ENCODE data around the gene WDR93. TPM values are rescaled to one million over a fixed set of nuclear protein-coding genes. Genes with fewer than 3 reads are reported as not detected.

The WDR93 gene
- total RNA-seq, 4 donors from 2014 or later: 0.13 to 0.42 (median 0.17) TPM; not detected in 1

DNA sequence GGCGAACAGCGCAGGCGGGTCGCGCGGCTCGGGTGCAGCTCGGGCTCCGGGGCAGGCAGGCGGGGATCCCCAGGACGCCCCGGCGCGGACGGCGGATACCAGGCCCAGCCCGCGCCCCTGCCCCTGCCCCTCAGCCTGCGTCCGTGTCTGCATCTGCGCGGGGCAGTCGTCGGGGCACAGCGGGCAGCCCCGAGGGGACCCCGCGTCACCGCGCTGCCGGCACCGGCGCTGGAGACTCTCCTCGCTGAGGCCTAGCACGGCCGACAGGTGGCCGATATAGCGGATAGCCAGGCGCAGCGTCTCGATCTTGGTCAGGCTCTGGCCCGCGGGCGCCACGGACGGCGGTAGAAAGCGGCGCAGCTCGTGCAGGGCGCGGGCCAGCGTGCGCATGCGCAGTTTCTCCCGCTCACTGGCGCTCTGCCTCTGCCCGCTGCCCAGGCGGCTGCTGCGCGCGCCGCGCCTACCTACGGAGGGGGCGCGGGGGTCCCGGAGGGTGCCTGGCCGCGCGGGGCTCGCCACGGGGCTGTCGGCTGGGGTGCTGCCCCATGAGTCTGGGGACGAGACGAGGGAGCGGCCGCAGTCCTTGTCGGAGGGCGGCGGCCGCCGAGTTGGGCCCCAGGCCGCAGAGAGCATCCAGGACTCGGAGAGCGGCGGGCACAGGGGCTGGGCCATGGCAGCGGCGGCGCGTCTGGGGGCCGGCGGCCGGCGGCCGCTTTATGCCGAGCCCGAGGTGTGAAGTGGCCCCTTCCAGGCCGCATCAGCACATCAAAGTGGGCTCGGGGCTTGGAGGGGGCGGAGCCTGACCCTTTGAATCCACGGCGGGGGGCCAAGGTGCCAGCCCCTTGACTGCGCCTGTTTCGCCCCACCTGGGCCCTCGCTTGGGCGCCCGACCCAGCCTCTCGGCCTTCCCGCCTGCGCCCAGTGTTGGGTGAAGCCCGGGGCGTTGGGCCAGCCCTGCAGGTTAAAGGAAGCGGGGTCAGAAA is 60.2 kb downstream of the WDR93 start, which contains the start of gene MESP1:
Gene MESP1 (minus strand): TSS at position 690 of the 983 bp plus-strand sequence. CDS start 18 bp downstream, at position 672.
- H3K36me3 ChIP-seq: no peaks in the 10 kb centered on the region
- H3K27ac ChIP-seq (replicated peaks in 1 of 4): peak within 1 kb of the TSS; percentile 73 to 77 (median 74)
- no peak for TF ChIP-seq EP300 (IDR thresholded peaks at IDR 0.05)
- TF ChIP-seq, protein P1, sequence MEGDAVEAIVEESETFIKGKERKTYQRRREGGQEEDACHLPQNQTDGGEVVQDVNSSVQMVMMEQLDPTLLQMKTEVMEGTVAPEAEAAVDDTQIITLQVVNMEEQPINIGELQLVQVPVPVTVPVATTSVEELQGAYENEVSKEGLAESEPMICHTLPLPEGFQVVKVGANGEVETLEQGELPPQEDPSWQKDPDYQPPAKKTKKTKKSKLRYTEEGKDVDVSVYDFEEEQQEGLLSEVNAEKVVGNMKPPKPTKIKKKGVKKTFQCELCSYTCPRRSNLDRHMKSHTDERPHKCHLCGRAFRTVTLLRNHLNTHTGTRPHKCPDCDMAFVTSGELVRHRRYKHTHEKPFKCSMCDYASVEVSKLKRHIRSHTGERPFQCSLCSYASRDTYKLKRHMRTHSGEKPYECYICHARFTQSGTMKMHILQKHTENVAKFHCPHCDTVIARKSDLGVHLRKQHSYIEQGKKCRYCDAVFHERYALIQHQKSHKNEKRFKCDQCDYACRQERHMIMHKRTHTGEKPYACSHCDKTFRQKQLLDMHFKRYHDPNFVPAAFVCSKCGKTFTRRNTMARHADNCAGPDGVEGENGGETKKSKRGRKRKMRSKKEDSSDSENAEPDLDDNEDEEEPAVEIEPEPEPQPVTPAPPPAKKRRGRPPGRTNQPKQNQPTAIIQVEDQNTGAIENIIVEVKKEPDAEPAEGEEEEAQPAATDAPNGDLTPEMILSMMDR (IDR thresholded peaks at IDR 0.05): peak; percentile 58 to 90 (median 67)
- peak; percentile 82 to 84 for TF ChIP-seq POLR2AphosphoS5 (IDR thresholded peaks at IDR 0.05)
- DNase-seq (ENCODE audit: extremely low spot score): peak; percentile 95
- 100% methylated on average over 1 of the region's 114 CpGs for WGBS
- peak within 1 kb of the TSS; percentile 61 to 88 (median 64) for H3K4me3 ChIP-seq
- peaks cover 15 to 18% (median 17%) of the 10 kb centered on the region in 4 donors for H3K4me1 ChIP-seq
- H3K27me3 ChIP-seq: peaks cover 0 to 14% (median 0%) of the 10 kb centered on the region in 4 donors
- intact Hi-C loops (cut with DNase I): loop anchor here (2.0 to 5.0 kb wide), 2 partner anchors 104 to 321 kb away; no protein-coding TSS in a partner anchor
- H3K9me3 ChIP-seq: no peaks in the 10 kb centered on the region

DNA sequence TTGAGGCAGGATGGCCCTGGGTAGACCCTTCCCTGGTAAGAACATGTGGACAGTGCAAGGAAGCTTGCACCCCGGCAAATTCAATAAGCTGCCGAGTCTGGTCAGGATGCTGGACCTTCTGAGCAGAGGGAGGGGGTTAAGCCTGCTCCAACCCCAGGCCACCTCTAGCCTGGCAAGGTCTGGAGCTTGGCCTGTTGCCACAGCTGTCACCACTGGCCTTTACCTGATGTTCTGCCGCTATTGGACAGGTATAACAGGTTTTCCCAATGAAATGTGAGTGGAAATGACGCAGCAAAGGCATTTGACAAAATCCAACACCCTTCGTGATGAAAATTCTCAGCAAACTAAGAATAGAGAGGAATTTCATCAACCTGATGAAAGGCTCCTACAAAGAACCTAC is 61.1 kb downstream of the WDR93 start:
- H3K36me3 ChIP-seq: no peaks in the 10 kb centered on the region
- 90% methylated on average over 4 of the region's 5 CpGs for whole genome bisulfite sequencing
- peaks cover 15 to 18% (median 17%) of the 10 kb centered on the region in 4 donors for H3K4me1 ChIP-seq
- intact Hi-C loops (cut with DNase I): loop anchor here (2.0 to 5.0 kb wide), 2 partner anchors 105 to 321 kb away; no protein-coding TSS in a partner anchor
- H3K27ac ChIP-seq (replicated peaks in 1 of 4): no peak overlapping the region
- peak overlapping the region in 1 of 4 donors; percentile 64 for H3K4me3 ChIP-seq
- peaks cover 0 to 5% (median 0%) of the 10 kb centered on the region in 4 donors for H3K27me3 ChIP-seq
- no peak for DNase-seq (ENCODE audit: extremely low spot score)
- H3K9me3 ChIP-seq: no peaks in the 10 kb centered on the region
- TF ChIP-seq EP300 (IDR thresholded peaks at IDR 0.05) (no peak), POLR2A (IDR thresholded peaks at IDR 0.05; ENCODE audit: low read depth) (no peak), POLR2AphosphoS5 (IDR thresholded peaks at IDR 0.05) (no peak)
- TF ChIP-seq, protein P1 (IDR thresholded peaks at IDR 0.05): no peak

DNA sequence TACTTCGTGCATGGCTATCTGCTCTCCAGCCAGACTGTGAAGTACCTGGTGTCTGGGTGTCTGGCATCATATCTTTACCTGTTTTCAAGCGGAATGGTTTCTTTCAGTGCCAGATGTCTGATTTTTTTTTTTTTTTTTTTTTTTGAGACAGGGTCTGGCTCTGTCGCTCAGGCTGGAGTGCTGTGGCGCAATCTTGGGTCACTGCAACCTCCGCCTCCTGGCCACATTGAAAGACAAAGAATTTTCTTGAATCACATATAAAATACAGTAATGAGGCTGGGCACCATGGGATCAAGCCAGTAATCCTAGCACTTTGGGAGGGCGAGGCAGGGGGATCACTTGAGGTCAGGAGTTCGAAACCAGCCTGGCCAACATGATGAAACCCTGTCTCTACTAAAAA is 63.2 kb downstream of the WDR93 start:
- no peak for DNase-seq (ENCODE audit: extremely low spot score)
- 95% methylated on average over 7 of the region's 7 CpGs for WGBS
- H3K27ac ChIP-seq (replicated peaks in 1 of 4): no peak overlapping the region
- H3K4me3 ChIP-seq: no peak overlapping the region
- no peaks in the 10 kb centered on the region for H3K9me3 ChIP-seq
- H3K4me1 ChIP-seq: peaks cover 15 to 18% (median 17%) of the 10 kb centered on the region in 4 donors
- no peaks in the 10 kb centered on the region for H3K27me3 ChIP-seq
- intact Hi-C loops (cut with DNase I): loop anchor here (5.0 kb wide), 1 partner anchor 318 kb away; no protein-coding TSS in a partner anchor
- no peaks in the 10 kb centered on the region for H3K36me3 ChIP-seq
- no peak for TF ChIP-seq POLR2AphosphoS5 (IDR thresholded peaks at IDR 0.05)
- TF ChIP-seq, protein P1 (IDR thresholded peaks at IDR 0.05): no peak
- no peak for TF ChIP-seq POLR2A (IDR thresholded peaks at IDR 0.05; ENCODE audit: low read depth)
- TF ChIP-seq EP300 (IDR thresholded peaks at IDR 0.05): no peak

DNA sequence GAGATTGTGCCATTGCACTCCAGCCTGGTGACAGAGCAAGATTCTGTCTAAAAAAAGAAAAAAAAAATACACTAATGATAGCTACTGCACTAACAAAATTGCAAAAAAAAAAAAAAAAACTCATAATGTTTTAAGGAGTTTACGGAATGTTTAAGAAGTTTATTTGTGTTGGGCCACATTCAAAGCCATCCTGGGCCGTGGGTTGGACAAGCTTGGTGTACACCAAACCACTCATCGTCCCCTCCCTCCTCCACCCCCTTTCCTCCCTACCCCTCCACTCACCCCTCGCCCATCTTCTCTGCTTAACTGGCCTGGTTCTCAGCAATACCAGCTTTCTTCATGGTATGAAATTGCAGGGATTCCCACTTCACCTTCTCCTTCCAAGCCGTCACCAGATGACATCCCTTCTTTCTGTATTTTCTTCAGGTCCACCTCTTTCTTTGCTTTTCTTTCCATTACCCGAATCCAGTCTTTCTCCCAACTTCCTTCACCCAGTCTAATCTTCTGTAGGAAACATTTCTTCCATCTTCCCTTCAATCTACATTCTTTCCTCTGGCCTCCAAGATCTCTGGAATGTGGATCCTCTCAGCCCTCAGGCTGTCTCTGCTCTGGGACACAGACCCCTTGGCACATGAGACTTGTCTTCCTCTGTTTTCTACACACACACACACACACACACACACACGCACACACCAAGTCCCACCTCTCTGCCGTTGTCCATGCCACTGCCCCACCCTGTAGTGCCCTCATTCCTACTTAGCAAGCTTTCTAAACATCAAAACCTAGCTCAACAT is 63.9 kb downstream of the WDR93 start:
- Histone ChIP-seq H3K27me3 (no peaks in the 10 kb centered on the region), H3K4me1 (peaks cover 15 to 18% (median 16%) of the 10 kb centered on the region in 4 donors), H3K9me3 (no peaks in the 10 kb centered on the region), H3K4me3 (no peak overlapping the region), H3K27ac (replicated peaks in 1 of 4) (no peak overlapping the region), H3K36me3 (no peaks in the 10 kb centered on the region)
- 74% methylated on average over 8 of the region's 8 CpGs for WGBS
- intact Hi-C loops (cut with DNase I): loop anchor here (5.0 kb wide), 1 partner anchor 318 kb away; no protein-coding TSS in a partner anchor
- no peak for DNase-seq (ENCODE audit: extremely low spot score)
- TF ChIP-seq EP300 (IDR thresholded peaks at IDR 0.05) (no peak), POLR2AphosphoS5 (IDR thresholded peaks at IDR 0.05) (no peak), POLR2A (IDR thresholded peaks at IDR 0.05; ENCODE audit: low read depth) (no peak)
- TF ChIP-seq, protein P1 (IDR thresholded peaks at IDR 0.05): no peak

Data from esophagus muscularis mucosa (tissue), 4 donors.